Activated gamma-delta T cell treated with Interleukin-2 at 50 U/mL for 16 hours (primary cell): ENCODE data around the gene OSTF1.

Source experiments
- DNase-seq: peaks from one replicate; pipeline ENCODE4 v3.0.0-alpha.2; 2020

OSTF1 gene

GRCh38 chr9:75168270-75169178 lies 80.2 kb downstream of the OSTF1 start:
- no peak for DNase-seq

- DNase-seq = no peak
Measured at GRCh38 chr9:75169623-75170022, 81.3 kb downstream of the OSTF1 start.

GRCh38 chr9:75170898-75171360 lies 82.6 kb downstream of the OSTF1 start:
- DNase-seq = no peak

DNA sequence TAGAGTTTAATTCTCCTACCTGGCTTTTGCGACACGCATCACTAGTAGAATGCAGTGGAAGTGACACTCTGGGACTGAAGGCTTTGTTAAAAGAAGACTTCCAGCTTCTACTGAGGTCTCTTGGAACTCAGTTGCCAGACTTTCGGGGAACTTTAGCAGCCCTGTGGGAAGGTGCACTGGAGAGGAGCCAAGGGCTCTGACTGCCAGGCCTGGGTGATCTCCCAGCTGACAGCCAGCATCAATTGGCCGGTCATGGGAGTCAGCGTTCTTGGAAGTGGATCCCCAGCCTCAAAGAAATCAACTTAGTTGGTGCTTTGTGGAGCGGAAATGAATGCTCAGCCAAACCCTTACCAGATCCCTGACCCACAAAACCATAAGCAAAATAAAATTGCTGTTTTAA lies 87.1 kb downstream of the OSTF1 start:
- no peak for DNase-seq

- no peak for DNase-seq
Measured at GRCh38 chr9:75176037-75176436, 87.7 kb downstream of the OSTF1 start.

- DNase-seq = no peak
Measured at GRCh38 chr9:75181750-75182149, 93.4 kb downstream of the OSTF1 start.

DNA sequence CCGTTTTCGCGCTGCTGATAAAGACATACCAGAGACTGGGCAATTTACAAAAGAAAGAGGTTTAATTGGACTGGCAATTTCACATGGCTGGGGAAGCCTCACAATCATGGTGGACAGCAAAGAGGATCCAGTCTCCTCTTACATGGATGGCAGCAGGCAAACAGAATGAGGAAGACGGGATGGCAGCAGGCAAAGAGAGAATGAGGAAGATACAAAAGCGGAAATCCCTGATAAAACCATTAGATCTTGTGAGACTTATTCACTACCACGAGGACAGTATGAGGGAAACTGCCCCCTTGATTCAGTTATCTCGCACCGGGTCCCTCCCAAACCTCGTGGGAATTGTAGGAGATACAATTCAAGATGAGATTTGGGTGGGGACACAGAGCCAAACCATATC lies 95.0 kb downstream of the OSTF1 start:
- no peak for DNase-seq

- DNase-seq = no peak
Measured at GRCh38 chr9:75184471-75184870, 96.2 kb downstream of the OSTF1 start.

- DNase-seq = peak; percentile 45
Measured at GRCh38 chr9:75185585-75186170, 97.4 kb downstream of the OSTF1 start.

- no peak for DNase-seq
Measured at GRCh38 chr9:75186767-75187380, 98.6 kb downstream of the OSTF1 start.

- DNase-seq = no peak
Measured at GRCh38 chr9:75188756-75189155, 100.4 kb downstream of the OSTF1 start.

DNA sequence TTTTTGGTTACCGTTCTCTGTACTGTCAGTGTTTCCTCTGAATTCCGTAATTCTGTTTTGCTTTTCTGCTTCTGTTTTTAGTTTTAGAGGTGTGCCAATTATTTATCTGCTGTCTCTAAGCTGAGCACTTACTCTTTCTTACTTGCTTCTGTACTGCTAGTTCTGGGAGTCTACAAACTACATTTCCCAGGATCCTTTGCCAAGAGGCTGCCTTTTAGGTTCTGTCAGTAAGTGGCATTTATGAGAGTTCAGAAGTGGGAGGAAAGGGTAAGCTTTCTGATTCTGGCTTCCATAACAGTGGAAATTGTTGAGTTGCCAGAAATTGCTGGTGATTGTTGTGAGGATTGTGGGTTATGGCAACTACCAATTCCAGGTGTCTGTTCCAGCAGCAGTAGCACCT lies 102.4 kb downstream of the OSTF1 start:
- DNase-seq = no peak
